Measurements from ENCODE around the gene PBRM1. TPM values are rescaled to one million over a fixed set of nuclear protein-coding genes. Genes with fewer than 3 reads are reported as not detected.

The PBRM1 gene
- total RNA-seq (2021; fragmentation: NEBNext Ultra II Directional; extraction: Animal tissue kit (Norgen Biotek cat#: 25700)) (65.8 and 65.9 TPM in 2 replicates), polyA plus RNA-seq (2011; rRNA removed) (17.0 and 19.3 TPM in 2 replicates), polyA minus RNA-seq (2011; rRNA and poly(A)+ RNA removed) (68.4 and 96.0 TPM in 2 replicates)
- polyA plus RNA-seq (2011; cell fraction: cytosol; rRNA removed): 19.6 TPM
- 23.7 TPM for polyA plus RNA-seq (2011; cell fraction: nucleus; rRNA removed)
- polyA plus RNA-seq (2012, experiment 1 of 2): 19.4 to 31.4 TPM (median 26.0 TPM) in 4 replicates
- 1.2 TPM for polyA plus RNA-seq (2012, experiment 2 of 2)
- 28.5 TPM for polyA plus RNA-seq (2013, experiment 1 of 2)
- polyA plus RNA-seq (2013, experiment 2 of 2): 29.0 TPM
- polyA minus RNA-seq (2011; cell fraction: cytosol; rRNA and poly(A)+ RNA removed): 30.8 TPM
- 86.5 TPM for polyA minus RNA-seq (2011; cell fraction: nucleus; rRNA and poly(A)+ RNA removed)
- long read RNA-seq, experiment 1, partial matches to known transcripts: 11 of 34 reads
- long read RNA-seq, experiment 1, other reads (novel, unspliced or antisense): 23 of 34 reads
- long read RNA-seq, experiment 2, partial matches to known transcripts: 0 of 3 reads
- long read RNA-seq, experiment 2, other reads (novel, unspliced or antisense): 3 of 3 reads

DNA sequence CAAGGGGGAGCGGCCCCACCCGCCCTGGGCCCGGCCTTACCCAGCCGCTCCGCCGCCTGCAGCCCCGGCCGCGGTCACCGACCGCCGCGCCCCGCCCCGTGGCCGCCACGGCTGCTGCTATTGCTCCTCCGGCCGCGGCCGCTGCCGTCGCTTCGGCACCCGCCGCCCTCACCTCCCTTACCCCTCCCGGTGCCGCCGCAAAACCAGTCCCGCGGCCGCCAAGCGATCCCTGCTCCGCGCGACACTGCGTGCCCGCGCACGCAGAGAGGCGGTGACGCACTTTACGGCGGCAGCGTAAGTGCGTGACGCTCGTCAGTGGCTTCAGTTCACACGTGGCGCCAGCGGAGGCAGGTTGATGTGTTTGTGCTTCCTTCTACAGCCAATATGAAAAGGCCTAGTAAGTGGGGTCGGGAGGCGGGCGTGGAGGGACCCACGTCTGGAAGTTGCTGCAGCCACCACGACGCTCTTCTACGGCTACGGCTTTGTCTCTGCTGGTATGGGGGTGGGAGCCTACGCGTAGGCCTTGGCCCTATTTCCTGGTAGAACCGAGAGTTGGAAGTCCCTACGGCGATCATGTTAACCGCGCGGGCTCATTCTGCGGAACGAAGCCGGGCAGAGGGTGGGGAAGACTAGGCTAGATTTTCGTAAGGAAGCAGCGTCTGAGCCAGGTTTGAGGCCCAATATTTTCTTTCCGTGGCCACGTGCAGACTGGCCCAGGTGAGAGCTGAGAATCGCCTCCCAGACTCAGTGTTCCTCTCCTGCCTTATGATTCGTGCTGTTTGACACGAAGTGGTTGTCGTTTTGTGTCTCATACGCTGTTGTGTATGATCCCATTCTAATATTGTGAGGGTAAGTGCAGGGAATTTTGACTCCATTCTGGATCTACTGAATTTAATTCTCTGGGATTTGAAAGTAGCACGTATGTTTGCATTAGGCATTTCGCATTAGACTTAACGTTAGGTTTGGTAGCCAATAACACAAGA lies at the start of gene PBRM1, which contains the start of gene GNL3:
Gene PBRM1 (minus strand): TSS at position 205 of the 983 bp plus-strand sequence.
Gene GNL3 (plus strand): TSS at position 324 of the 983 bp plus-strand sequence. CDS start 61 bp downstream, at position 385.
- no peak for FAIRE-seq
- H2BK15ac ChIP-seq (ENCODE audit: low read length): no peak within 1 kb of the TSS
- peaks cover 5% of the 10 kb centered on the region; the same call in 1 of the 2 replicates for H3K79me1 ChIP-seq (ENCODE audit: low read depth, low read length)
- peak within 1 kb of the TSS; percentile 79 to 86 for H3K4me2 ChIP-seq (ENCODE audit: insufficient read depth in 1 of 2, low read depth in 2 of 2, low read length in 2 of 2)
- peak; percentile 81 to 91 for DNase-seq (ENCODE audit: low read depth in 1 of 2, low spot score in 2 of 2)
- POLR2A ChIA-PET (ENCODE audit: partially characterized antibody): interaction anchor here (0.6 to 16.2 kb wide), 18 partner anchors 9 to 347 kb away, joined by 3 to 347 read pairs (median 4); partner anchors contain the start of genes GLT8D1 and SPCS1
- H3K9ac ChIP-seq (replicated peaks in 1 of 4; ENCODE audit: extremely low read depth in 1 of 4, low read depth in 3 of 4, low read length in 3 of 4): peak within 1 kb of the TSS; percentile 94 to 99 (median 96)
- peak within 1 kb of the TSS; percentile 87 for H4K5ac ChIP-seq (ENCODE audit: insufficient read length, low read depth, low read length)
- peaks cover 9 to 71% of the 10 kb centered on the region in 2 experiments for H3K79me2 ChIP-seq (ENCODE audit: control insufficient read depth in 1 of 2, insufficient read depth in 2 of 2, low read length in 2 of 2)
- no peak within 1 kb of the TSS for H2BK20ac ChIP-seq (ENCODE audit: low read length)
- CTCF ChIA-PET (ENCODE audit: partially characterized antibody): interaction anchor here (1.0 kb wide), 1 partner anchor 20 kb away, joined by 3 read pairs; no protein-coding TSS in a partner anchor
- peak within 1 kb of the TSS; percentile 90 for H4K91ac ChIP-seq (replicated peaks; ENCODE audit: insufficient read length, low read length)
- peaks cover 0 to 2% (median under 1%) of the 10 kb centered on the region in 4 experiments; a peak in 3 of 7 replicates for H3K4me1 ChIP-seq (replicated peaks in 1 of 4; ENCODE audit: control insufficient read depth in 3 of 4, insufficient read depth in 4 of 4, low read length in 3 of 4)
- H3K14ac ChIP-seq (ENCODE audit: insufficient read length): no peak within 1 kb of the TSS
- H3K18ac ChIP-seq (ENCODE audit: extremely low read depth, low read length): peak within 1 kb of the TSS; percentile 91
- H3K27ac ChIP-seq (ENCODE audit: low read depth, low read length): peak within 1 kb of the TSS; percentile 92
- H2AK5ac ChIP-seq (ENCODE audit: low read depth, low read length): peak within 1 kb of the TSS; percentile 33; the same call in 1 of the 2 replicates
- H3K4me3 ChIP-seq (ENCODE audit: extremely low read depth in 1 of 4, insufficient read depth in 2 of 4, low read depth in 3 of 4, low read length in 4 of 4): peak within 1 kb of the TSS; percentile 75 to 99 (median 94)
- H3K36me3 ChIP-seq (ENCODE audit: control insufficient read depth in 2 of 4, insufficient read depth in 4 of 4, low read length in 3 of 4): peaks cover 31 to 44% (median 39%) of the 10 kb centered on the region in 4 experiments
- peak within 1 kb of the TSS; percentile 98 for H4K8ac ChIP-seq (ENCODE audit: extremely low read depth, insufficient read depth, low read length)
- 1% methylated on average over 56 of the region's 82 CpGs; no CpG with 5 or more reads in 1 of the 2 experiments for WGBS, 2 experiments (ENCODE audit: extremely low coverage in 1 of 2, insufficient coverage in 1 of 2, insufficient read length in 1 of 2, insufficient replicate concordance in 2 of 2, low coverage in 1 of 2, low lambda C conversion rate in 2 of 2, missing lambda C conversion rate in 1 of 2)
- peak within 1 kb of the TSS; percentile 25; the same call in 1 of the 2 replicates for H2AFZ ChIP-seq (ENCODE audit: low read length)
- no peaks in the 10 kb centered on the region for H3K23me2 ChIP-seq (ENCODE audit: low read depth, low read length)
- H2BK12ac ChIP-seq (ENCODE audit: low read depth, low read length): no peak within 1 kb of the TSS
- H3K4ac ChIP-seq (replicated peaks; ENCODE audit: insufficient read length, low read depth, low read length): peak within 1 kb of the TSS; percentile 73
- H3K27me3 ChIP-seq (replicated peaks in 1 of 4; ENCODE audit: control insufficient read depth in 3 of 4, extremely low read depth in 1 of 4, insufficient read depth in 3 of 4, low read length in 3 of 4): no peaks in the 10 kb centered on the region
- H3K56ac ChIP-seq (replicated peaks; ENCODE audit: insufficient read length, low read depth, low read length): peak within 1 kb of the TSS; percentile 78
- no peaks in the 10 kb centered on the region for H3K9me3 ChIP-seq (ENCODE audit: insufficient read depth in 2 of 2, low read depth in 1 of 2, low read length in 1 of 2)
- H3K23ac ChIP-seq (ENCODE audit: insufficient read length): no peak within 1 kb of the TSS
- no peak within 1 kb of the TSS for H2BK120ac ChIP-seq (replicated peaks; ENCODE audit: low read depth, low read length)
- peaks cover 0 to 1% of the 10 kb centered on the region in 2 experiments for H4K20me1 ChIP-seq (replicated peaks in 1 of 2; ENCODE audit: control insufficient read depth in 1 of 2, insufficient read depth in 2 of 2, low read length in 2 of 2)
- peak within 1 kb of the TSS; percentile 80 for H2BK5ac ChIP-seq (ENCODE audit: low read depth, low read length)
- TF ChIP-seq RNF2 (IDR thresholded peaks at IDR 0.05; ENCODE audit: borderline replicate concordance, low read depth, low read length, missing control alignments, poor library complexity, severe bottlenecking) (no peak), RBBP5 (IDR thresholded peaks at IDR 0.05; ENCODE audit: borderline replicate concordance, low read depth, low read length) (peak; percentile 77; the same call in 1 of the 2 replicates), SP4 (IDR thresholded peaks at IDR 0.05; ENCODE audit: low read length) (no peak), SRF (IDR thresholded peaks at IDR 0.05; ENCODE audit: low read depth, low read length) (no peak), TAF1 (IDR thresholded peaks at IDR 0.05; ENCODE audit: low read depth, low read length) (peak; percentile 98), SAP30 (IDR thresholded peaks at IDR 0.05; ENCODE audit: insufficient read depth, insufficient replicate concordance, low read length) (peak; percentile 98), JUN (IDR thresholded peaks at IDR 0.05; ENCODE audit: low read depth, low read length) (no peak)

Measured in H1 (cell line).